H9 (cell line): Measurements from ENCODE around the gene COL27A1. TPM values are rescaled to one million over a fixed set of nuclear protein-coding genes. Genes with fewer than 3 reads are reported as not detected.

Experiments
- DNase-seq: peaks from one replicate; pipeline ENCODE4 v3.0.0-alpha.2; 2017
- H2AFZ ChIP-seq: one replicate; pipeline ENCODE4 v1.6.1; 2013; ENCODE audit warnings: mild to moderate bottlenecking, low read length, control low read depth, moderate library complexity
- H2AK5ac ChIP-seq: 2 replicates; pipeline ENCODE4 v1.6.1; 2013; ENCODE audit warnings: low read length, control low read depth, mixed read lengths; ENCODE audit not compliant: insufficient read length
- H2BK120ac ChIP-seq: one replicate; pipeline ENCODE4 v1.6.1; 2013; ENCODE audit warnings: low read depth, mild to moderate bottlenecking, low read length, control low read depth, inconsistent platforms; ENCODE audit not compliant: poor library complexity, severe bottlenecking
- H2BK12ac ChIP-seq: 2 replicates; pipeline ENCODE4 v1.6.1; 2013; ENCODE audit warnings: low read length, control low read depth, mixed read lengths, low read depth; ENCODE audit not compliant: insufficient read length
- H2BK15ac ChIP-seq: 2 replicates; pipeline ENCODE4 v1.6.1; 2013; ENCODE audit warnings: low read depth, low read length, control low read depth
- H2BK20ac ChIP-seq: one replicate; pipeline ENCODE4 v1.6.1; 2013; ENCODE audit warnings: low read depth, mild to moderate bottlenecking, low read length, control low read depth, inconsistent platforms; ENCODE audit not compliant: poor library complexity, severe bottlenecking
- H2BK5ac ChIP-seq: 2 replicates; pipeline ENCODE4 v1.6.1; 2013; ENCODE audit warnings: low read length, control low read depth, mixed read lengths; ENCODE audit not compliant: insufficient read length
- H3K14ac ChIP-seq: 2 replicates; pipeline ENCODE4 v1.6.1; 2013; ENCODE audit warnings: low read length, control low read depth; ENCODE audit not compliant: insufficient read depth
- H3K18ac ChIP-seq: 2 replicates; pipeline ENCODE4 v1.6.1; 2013; ENCODE audit warnings: low read depth, mild to moderate bottlenecking, mixed read lengths, low read length, control low read depth; ENCODE audit not compliant: insufficient read length
- H3K23ac ChIP-seq: 2 replicates; pipeline ENCODE4 v1.6.1; 2013; ENCODE audit warnings: low read length, control low read depth, mixed read lengths, low read depth; ENCODE audit not compliant: insufficient read length
- H3K23me2 ChIP-seq: 2 replicates; pipeline ENCODE4 v1.6.1; 2013; ENCODE audit warnings: low read depth, mild to moderate bottlenecking, mixed read lengths, low read length, control low read depth; ENCODE audit not compliant: insufficient read length, poor library complexity, severe bottlenecking
- H3K27ac ChIP-seq: 2 replicates; pipeline ENCODE4 v1.5.1; 2013; ENCODE audit warnings: low read length, control low read depth, mixed read lengths, low read depth; ENCODE audit not compliant: insufficient read length
- H3K27me3 ChIP-seq: 2 replicates; pipeline ENCODE4 v1.6.1; 2013; ENCODE audit warnings: low read length, control low read depth, inconsistent platforms; ENCODE audit not compliant: insufficient read depth
- H3K4ac ChIP-seq: 2 replicates; pipeline ENCODE4 v1.6.1; 2013; ENCODE audit warnings: low read depth, mild to moderate bottlenecking, control low read depth, inconsistent platforms, low read length, moderate library complexity
- H3K4me1 ChIP-seq: 2 replicates; pipeline ENCODE4 v1.6.1; 2013; ENCODE audit warnings: low read length, control low read depth, inconsistent platforms; ENCODE audit not compliant: insufficient read depth
- H3K4me2 ChIP-seq: 2 replicates; pipeline ENCODE4 v1.6.1; 2013; ENCODE audit warnings: low read length, control low read depth, mixed read lengths; ENCODE audit not compliant: insufficient read length, insufficient read depth
- H3K56ac ChIP-seq: 2 replicates; pipeline ENCODE4 v1.6.1; 2013; ENCODE audit warnings: low read depth, mild to moderate bottlenecking, mixed read lengths, low read length, control low read depth; ENCODE audit not compliant: insufficient read length
- H3K79me1 ChIP-seq: 2 replicates; pipeline ENCODE4 v1.6.1; 2013; ENCODE audit warnings: low read depth, mild to moderate bottlenecking, moderate library complexity, low read length, control low read depth, inconsistent platforms; ENCODE audit not compliant: insufficient read depth, poor library complexity, severe bottlenecking
- H3K79me2 ChIP-seq: 2 replicates; pipeline ENCODE4 v1.6.1; 2013; ENCODE audit warnings: low read length, control low read depth, inconsistent platforms; ENCODE audit not compliant: insufficient read depth
- H3K9ac ChIP-seq: 2 replicates; pipeline ENCODE4 v1.6.1; 2013; ENCODE audit warnings: low read length, control low read depth, mixed read lengths; ENCODE audit not compliant: insufficient read length; ENCODE audit errors: extremely low read depth
- H3K9me3 ChIP-seq: one replicate; pipeline ENCODE4 v1.6.1; 2013; ENCODE audit warnings: low read depth, low read length, inconsistent platforms; ENCODE audit not compliant: control insufficient read depth
- H3T11ph ChIP-seq: one replicate; pipeline ENCODE4 v1.6.1; 2013; ENCODE audit warnings: mild to moderate bottlenecking, low read length, control low read depth, inconsistent platforms
- H4K20me1 ChIP-seq: one replicate; pipeline ENCODE4 v1.6.1; 2013; ENCODE audit not compliant: control insufficient read depth, insufficient read length, insufficient read depth
- H4K5ac ChIP-seq: 2 replicates; pipeline ENCODE4 v1.6.1; 2013; ENCODE audit warnings: low read depth, mild to moderate bottlenecking, mixed read lengths, low read length, control low read depth; ENCODE audit not compliant: insufficient read length
- H4K8ac ChIP-seq: replicated peaks from 2 replicates; pipeline ENCODE4 v1.6.1; 2013; ENCODE audit warnings: low read length, control low read depth, mixed read lengths, low read depth; ENCODE audit not compliant: insufficient read length
- H4K91ac ChIP-seq: 2 replicates; pipeline ENCODE4 v1.6.1; 2013; ENCODE audit warnings: low read depth, mild to moderate bottlenecking, moderate library complexity, mixed read lengths, low read length, control low read depth; ENCODE audit not compliant: insufficient read length
- H3K27ac Mint-ChIP-seq, 3 experiments: 2 replicates in 2 of 3; 3 replicates in 1 of 3; pipeline ENCODE4 v1.8.0; 2020 to 2021; ENCODE audit warnings: mixed read lengths in 3 of 3, mild to moderate bottlenecking in 1 of 3, moderate library complexity in 1 of 3
- H3K27me3 Mint-ChIP-seq: 2 replicates; pipeline ENCODE4 v1.8.0; 2021; ENCODE audit warnings: low read depth, mild to moderate bottlenecking, moderate library complexity, mixed read lengths
- H3K36me3 Mint-ChIP-seq, 3 experiments: 2 replicates in 2 of 3; 3 replicates in 1 of 3; pipeline ENCODE4 v1.8.0; 2020 to 2021; ENCODE audit warnings: low read depth in 3 of 3, mixed read lengths in 3 of 3; ENCODE audit not compliant: insufficient read depth in 1 of 3
- H3K4me1 Mint-ChIP-seq, 2 experiments: 2 replicates each; pipeline ENCODE4 v1.8.0; 2020; ENCODE audit warnings: mixed read lengths in 2 of 2
- H3K4me3 Mint-ChIP-seq, 2 experiments: 2 replicates in 1 of 2; 3 replicates in 1 of 2; pipeline ENCODE4 v1.8.0; 2020 to 2021; ENCODE audit warnings: mild to moderate bottlenecking in 2 of 2, mixed read lengths in 2 of 2, moderate library complexity in 1 of 2
- H3K9me3 Mint-ChIP-seq, 2 experiments: 2 replicates in 1 of 2; 3 replicates in 1 of 2; pipeline ENCODE4 v1.8.0; 2020; ENCODE audit warnings: mild to moderate bottlenecking in 2 of 2, mixed read lengths in 2 of 2, moderate library complexity in 1 of 2
- CTCF ChIP-seq: fragments of 200-600 bp; sonication (generic); conservative IDR thresholded peaks from 3 replicates; pipeline ENCODE4 v1.8.0; 2021; ENCODE audit warnings: antibody characterized with exemption, mild to moderate bottlenecking
- WGBS: extraction: QIAGEN DNeasy Blood & Tissue Kit; methylation state at CpG from one replicate; pipeline ENCODE4 v1.1.7; 2013; ENCODE audit warnings: missing lambda C conversion rate, low lambda C conversion rate, mixed read lengths; ENCODE audit not compliant: insufficient read length; ENCODE audit errors: extremely low coverage; 5-methylcytosine and 5-hydroxymethylcytosine counted together
- total RNA-seq: library from RNA; stranded (reverse); gene quantifications from 2 replicates; pipeline ENCODE4 v1.2.1, GENCODE V29; 2021

The COL27A1 gene
- total RNA-seq, 1 experiment from 2014 or later: 17.9 TPM

- H3K36me3 Mint-ChIP-seq: no peaks in the 10 kb centered on the region; a peak in 1 of 7 replicates
- Histone ChIP-seq H4K91ac (no peak overlapping the region), H2BK5ac (no peak overlapping the region), H3K23ac (no peak overlapping the region), H3K27me3 (no peaks in the 10 kb centered on the region), H3K23me2 (no peaks in the 10 kb centered on the region), H3K79me2 (no peaks in the 10 kb centered on the region), H2AK5ac (no peak overlapping the region), H3K9ac (no peak overlapping the region), H3K4me2 (no peak overlapping the region), H4K5ac (no peak overlapping the region), H3T11ph (no peak overlapping the region), H2BK15ac (no peak overlapping the region), H3K56ac (no peak overlapping the region), H2BK120ac (no peak overlapping the region), H3K18ac (no peak overlapping the region), H3K79me1 (no peaks in the 10 kb centered on the region), H4K20me1 (no peaks in the 10 kb centered on the region), H3K9me3 (no peaks in the 10 kb centered on the region), H3K27ac (no peak overlapping the region), H2BK12ac (no peak overlapping the region), H4K8ac (no peak overlapping the region), H3K4ac (no peak overlapping the region), H2AFZ (no peak overlapping the region), H3K4me1 (no peaks in the 10 kb centered on the region), H2BK20ac (no peak overlapping the region), H3K14ac (no peak overlapping the region)
- no CpG with 5 or more reads among the region's 9 CpGs for WGBS
- no peaks in the 10 kb centered on the region; the same call in none of the 2 replicates for H3K27me3 Mint-ChIP-seq
- no peak for DNase-seq
- H3K4me1 Mint-ChIP-seq: peaks cover 0 to 9% of the 10 kb centered on the region in 2 experiments; a peak in 1 of 4 replicates
- no peak overlapping the region for H3K4me3 Mint-ChIP-seq
- TF ChIP-seq CTCF: no peak
- H3K27ac Mint-ChIP-seq: no peak overlapping the region
- no peaks in the 10 kb centered on the region for H3K9me3 Mint-ChIP-seq
These were observed 113.7 kb downstream of the COL27A1 start for GRCh38 chr9:114269023-114269422.
